A673 (cell line): ENCODE results near the gene HEMK1.

ENCODE experiments used
- CTCF ChIP-seq: fragments of 300-800, 200-600 bp; sonication (generic); conservative IDR thresholded peaks from 2 replicates; pipeline ENCODE4 v1.5.1; 2017; ENCODE audit warnings: low read depth, mild to moderate bottlenecking, antibody characterized with exemption, low read length, moderate library complexity, mixed read lengths
- EZH2 ChIP-seq: fragments of 200-600 bp; sonication (generic); IDR thresholded peaks from 2 replicates; pipeline ENCODE4 v1.6.1; 2017; ENCODE audit warnings: borderline replicate concordance, low read depth, mild to moderate bottlenecking, mixed read lengths, antibody characterized with exemption, low read length; ENCODE audit not compliant: poor library complexity, severe bottlenecking

DNA sequence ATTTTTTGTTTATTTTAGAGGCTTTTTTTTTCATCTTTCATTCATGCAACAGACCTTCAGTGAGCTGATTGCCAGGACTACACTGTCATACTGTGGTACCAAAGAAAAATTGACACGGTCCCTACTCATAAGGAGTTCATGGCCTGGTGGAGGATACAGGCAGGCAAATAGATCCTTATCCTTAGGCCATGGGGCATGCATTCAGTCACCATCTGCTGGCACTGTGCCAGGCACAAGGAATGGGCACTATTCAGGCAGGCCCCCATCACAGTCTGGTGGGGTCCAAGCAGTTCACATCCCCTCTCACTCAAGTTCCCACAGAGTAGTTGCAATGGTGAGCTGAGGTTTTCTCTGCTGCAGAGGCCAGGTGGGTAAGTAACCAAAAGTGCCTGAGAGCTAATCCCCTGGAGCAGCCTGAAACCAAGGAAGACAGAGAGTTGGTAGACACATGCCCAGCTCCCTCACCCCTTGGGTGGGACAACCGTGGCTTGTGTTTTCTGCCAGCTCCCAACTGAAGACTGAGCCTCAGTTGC, 25.0 kb downstream of the HEMK1 start:
- TF ChIP-seq CTCF (no peak), EZH2 (no peak)
